DMS153 treated with DMSO at 0.1 percent for 48 hours (cell line): ENCODE results near the gene DCAF6.
"Not testable (repeated sequence)": the region's sequence is repeated elsewhere in the genome, so short reads cannot be mapped to it uniquely, and the experiment has no call there.

Source experiments
- DNase-seq: peaks from one replicate; lab custom pipeline; 2025; ENCODE audit not compliant: unreplicated experiment; lab: John Stamatoyannopoulos, UW

DCAF6 gene

GRCh38 chr1:167936068-167936929 lies at the start of gene DCAF6:
TSS of gene DCAF6 (plus strand) at chr1:167936683. CDS start at chr1:167936912, 229 bp downstream.
- peak; percentile 100 for DNase-seq

DNA sequence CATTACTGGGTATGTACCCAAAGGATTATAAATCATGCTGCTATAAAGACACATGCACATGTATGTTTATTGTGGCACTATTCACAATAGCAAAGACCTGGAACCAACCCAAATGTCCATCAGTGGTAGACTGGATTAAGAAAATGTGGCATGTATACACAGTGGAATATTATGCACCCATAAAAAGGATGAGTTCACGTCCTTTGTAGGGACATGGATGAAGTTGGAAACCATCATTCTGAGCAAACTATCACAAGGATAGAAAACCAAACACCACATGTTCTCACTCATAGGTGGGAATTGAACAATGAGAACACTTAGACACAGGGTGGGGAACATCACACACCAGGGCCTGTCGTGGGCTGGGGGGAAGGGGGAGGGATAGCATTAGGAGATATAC lies 49.3 kb upstream of the DCAF6 start:
- not testable (repeated sequence) for DNase-seq

- DNase-seq: no peak
These were observed 46.1 kb upstream of the DCAF6 start for GRCh38 chr1:167890400-167890799.

DNA sequence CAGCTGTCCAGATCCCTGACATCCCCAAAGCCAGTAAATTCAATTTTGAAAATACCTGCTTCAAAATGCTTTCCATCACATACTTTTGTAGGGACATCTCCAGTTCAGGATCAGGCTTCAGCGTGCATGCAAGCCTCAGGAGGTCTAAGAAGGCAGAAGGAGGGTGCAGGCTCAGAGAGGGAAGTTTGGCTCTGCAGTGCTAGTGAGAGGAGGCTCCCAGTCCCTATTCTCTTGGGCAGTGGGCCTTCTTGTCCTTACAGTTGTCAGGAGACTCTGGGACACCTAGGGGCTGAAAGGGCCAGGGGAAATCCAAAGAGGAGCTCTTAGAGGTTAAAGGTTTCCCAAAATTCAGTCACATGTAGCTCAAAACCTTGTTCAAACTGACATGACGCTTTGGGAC lies 42.7 kb upstream of the DCAF6 start:
- no peak for DNase-seq

DNA sequence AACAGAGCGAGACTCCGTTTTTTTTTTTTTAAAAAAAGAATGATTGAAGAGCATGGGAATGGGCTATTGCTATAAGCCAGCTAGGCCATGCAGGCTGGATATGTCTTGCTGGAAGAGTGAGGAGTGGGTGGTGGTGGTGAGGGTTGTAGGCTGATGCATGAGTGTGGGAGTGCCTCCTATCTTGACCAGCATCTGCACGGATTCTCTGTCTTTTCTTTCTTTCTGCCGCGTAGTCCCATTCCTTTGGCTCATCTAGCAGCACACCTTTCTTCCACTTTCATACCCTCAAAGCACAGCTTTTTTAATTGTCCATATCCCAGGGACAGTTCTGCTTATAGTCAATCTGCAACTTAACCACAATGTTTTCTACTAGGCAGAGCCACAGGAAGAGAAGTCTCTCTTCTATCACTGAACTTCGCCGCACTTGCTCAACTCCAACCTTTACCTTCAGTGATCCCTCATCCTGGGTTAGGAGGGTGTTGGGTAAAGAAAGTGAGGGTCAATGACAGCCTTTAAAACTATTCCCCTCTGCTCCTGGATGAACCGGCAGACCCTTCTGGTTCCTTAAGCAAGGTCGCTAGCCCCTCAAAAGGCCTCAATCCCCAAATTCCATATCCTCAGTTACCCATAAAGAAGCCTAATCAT lies 37.8 kb upstream of the DCAF6 start:
- no peak for DNase-seq

GRCh38 chr1:167899253-167899681 lies 37.2 kb upstream of the DCAF6 start:
- no peak for DNase-seq

- no peak for DNase-seq
These were observed 35.6 kb upstream of the DCAF6 start for GRCh38 chr1:167900907-167901306.

GRCh38 chr1:167904652-167905130 lies 31.8 kb upstream of the DCAF6 start:
- DNase-seq: no peak

DNA sequence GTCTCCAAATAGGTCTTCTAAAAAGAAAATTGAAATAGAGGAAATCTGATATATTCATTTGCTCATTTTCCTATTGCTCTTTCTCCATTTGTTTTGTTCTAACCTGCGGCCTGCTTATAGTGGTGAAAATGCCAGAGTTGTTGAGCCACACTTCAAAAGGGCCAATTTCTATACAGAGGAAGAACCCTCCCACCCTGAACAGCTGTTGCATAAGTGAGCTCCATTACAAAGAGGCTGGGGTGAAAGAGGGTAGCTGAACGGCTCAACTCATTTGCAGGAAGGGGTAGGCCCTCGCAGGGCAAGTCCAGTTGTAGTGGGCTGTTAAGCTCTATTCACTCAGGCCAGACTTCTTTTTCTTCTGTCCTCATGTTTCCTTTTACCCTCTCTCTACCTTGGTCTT lies 31.3 kb upstream of the DCAF6 start:
- DNase-seq: no peak

DNA sequence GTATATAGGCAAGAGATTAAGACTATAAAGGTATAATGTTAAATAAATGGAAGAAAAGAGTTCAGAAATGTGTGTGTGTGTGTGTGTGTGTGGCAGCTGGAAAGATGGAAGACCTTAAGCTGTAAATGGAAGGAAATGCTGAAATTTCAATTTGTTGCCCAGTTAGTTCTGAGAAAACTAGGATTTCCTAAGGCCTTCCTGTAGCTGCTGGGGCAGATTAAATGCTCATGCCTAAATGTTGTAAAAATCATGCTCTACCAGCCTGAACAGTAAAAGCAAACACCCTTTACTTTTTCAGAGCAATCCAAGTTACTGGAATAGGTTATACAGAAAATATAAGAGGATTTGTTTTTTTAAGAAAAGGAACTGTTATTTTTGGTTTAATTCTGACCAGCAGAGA lies 30.8 kb upstream of the DCAF6 start:
- DNase-seq: no peak

DNA sequence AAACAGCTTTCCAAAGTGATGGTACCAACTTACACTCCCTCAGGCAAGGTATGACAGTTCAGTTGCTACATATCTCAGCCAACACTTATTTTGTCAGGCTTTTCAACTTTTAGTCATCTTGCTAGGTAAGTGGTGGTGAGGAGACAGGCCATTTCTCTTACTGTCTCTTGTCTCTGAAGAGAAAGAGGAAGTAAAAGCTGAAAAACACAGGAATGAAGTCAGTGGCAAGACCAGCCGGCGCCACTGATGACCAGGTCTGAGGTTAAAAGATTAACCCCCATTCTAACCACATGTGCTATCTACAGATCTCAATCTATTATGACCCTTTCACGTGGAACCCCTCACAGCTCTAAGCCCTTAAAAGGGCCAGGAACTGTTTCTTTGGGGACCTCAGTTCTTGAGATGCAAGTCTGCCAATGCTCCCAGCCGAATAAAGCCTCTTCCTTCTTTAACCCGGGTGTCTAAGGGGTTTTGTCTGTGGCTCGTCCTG lies 26.7 kb upstream of the DCAF6 start:
- no peak for DNase-seq

DNA sequence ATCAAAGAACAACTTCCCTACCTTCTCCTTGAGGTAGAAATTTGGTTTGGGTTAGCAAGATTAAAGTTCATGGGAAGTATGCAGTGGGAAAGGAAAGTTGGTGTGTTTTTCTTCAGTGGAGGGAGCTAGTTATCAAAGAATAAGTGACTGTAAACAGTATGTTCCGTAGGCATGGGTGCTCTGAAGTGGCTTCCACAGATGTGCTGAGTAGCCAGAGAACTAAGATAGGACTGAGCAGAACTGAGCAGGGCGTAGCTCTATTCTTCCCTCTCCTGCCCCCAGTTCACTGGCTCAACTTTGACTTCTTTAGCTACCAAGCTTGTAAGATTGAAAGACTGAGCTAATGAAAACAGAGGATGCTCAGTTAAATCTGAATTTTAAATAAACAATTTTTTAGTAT lies 26.0 kb upstream of the DCAF6 start:
- DNase-seq: no peak

DNA sequence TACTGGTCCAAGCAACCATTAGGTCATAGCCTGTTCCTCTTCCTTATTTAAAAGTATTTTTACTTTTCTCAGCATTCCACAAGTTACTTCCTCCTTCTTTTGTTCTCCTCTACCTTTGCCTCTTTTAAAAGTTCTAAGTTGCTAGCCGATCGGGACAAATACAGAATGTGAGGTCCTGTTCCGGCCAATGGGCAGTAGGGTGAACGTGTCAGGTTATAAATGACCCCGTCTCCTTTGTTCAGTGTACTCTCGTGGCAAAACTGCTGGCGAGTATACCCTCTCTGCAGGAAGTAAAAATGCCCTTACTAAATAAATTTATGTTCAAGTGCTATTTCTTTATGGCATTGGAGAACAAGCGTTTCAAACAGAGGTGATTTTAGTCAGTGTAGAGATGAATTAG lies 25.1 kb upstream of the DCAF6 start:
- DNase-seq: no peak

- no peak for DNase-seq
These were observed 24.2 kb upstream of the DCAF6 start for GRCh38 chr1:167912294-167912693.

- no peak for DNase-seq
These were observed 22.5 kb upstream of the DCAF6 start, which contains the start of gene ADCY10 for GRCh38 chr1:167913895-167914496. TSS of gene ADCY10 (minus strand) at chr1:167914134. CDS start at chr1:167905140, 8,994 bp downstream.

- DNase-seq: no peak
These were observed 20.9 kb upstream of the DCAF6 start for GRCh38 chr1:167915569-167915968.

GRCh38 chr1:167916766-167917511 lies 19.5 kb upstream of the DCAF6 start:
- DNase-seq: no peak

- no peak for DNase-seq
These were observed 14.5 kb upstream of the DCAF6 start for GRCh38 chr1:167922023-167922422.

DNA sequence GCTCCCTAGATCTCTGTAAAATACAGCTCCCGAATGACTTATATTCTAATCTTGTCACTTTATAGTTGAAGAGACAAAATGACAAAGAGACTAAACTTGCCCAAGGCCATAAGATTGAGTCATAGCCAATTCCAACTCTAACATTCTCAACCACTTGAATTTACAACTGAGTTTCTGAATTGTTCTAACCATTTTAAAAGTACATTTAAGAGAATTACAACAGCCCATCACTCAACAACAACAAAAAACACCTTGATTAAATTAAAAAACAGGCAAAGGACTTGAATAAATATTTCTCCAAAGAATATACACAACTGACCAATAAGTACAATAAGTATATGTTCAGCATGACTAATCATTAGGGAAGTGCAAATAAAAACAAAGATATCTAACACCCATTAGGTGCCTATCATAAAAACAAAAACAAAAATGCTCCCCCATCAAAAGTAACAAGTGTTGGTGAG lies 13.8 kb upstream of the DCAF6 start:
- DNase-seq: no peak

GRCh38 chr1:167923324-167924056 lies 13.0 kb upstream of the DCAF6 start:
- no peak for DNase-seq
